GM21825 (cell line): ENCODE data around the gene TNRC6C.

ENCODE experiments used
- ATAC-seq: cut with Tn5 transposase; IDR thresholded peaks from one replicate; pipeline ENCODE4 v1.9.1; 2021; ENCODE audit warnings: mild to moderate bottlenecking, moderate library complexity; ENCODE audit not compliant: unreplicated experiment

Gene TNRC6C, protein sequence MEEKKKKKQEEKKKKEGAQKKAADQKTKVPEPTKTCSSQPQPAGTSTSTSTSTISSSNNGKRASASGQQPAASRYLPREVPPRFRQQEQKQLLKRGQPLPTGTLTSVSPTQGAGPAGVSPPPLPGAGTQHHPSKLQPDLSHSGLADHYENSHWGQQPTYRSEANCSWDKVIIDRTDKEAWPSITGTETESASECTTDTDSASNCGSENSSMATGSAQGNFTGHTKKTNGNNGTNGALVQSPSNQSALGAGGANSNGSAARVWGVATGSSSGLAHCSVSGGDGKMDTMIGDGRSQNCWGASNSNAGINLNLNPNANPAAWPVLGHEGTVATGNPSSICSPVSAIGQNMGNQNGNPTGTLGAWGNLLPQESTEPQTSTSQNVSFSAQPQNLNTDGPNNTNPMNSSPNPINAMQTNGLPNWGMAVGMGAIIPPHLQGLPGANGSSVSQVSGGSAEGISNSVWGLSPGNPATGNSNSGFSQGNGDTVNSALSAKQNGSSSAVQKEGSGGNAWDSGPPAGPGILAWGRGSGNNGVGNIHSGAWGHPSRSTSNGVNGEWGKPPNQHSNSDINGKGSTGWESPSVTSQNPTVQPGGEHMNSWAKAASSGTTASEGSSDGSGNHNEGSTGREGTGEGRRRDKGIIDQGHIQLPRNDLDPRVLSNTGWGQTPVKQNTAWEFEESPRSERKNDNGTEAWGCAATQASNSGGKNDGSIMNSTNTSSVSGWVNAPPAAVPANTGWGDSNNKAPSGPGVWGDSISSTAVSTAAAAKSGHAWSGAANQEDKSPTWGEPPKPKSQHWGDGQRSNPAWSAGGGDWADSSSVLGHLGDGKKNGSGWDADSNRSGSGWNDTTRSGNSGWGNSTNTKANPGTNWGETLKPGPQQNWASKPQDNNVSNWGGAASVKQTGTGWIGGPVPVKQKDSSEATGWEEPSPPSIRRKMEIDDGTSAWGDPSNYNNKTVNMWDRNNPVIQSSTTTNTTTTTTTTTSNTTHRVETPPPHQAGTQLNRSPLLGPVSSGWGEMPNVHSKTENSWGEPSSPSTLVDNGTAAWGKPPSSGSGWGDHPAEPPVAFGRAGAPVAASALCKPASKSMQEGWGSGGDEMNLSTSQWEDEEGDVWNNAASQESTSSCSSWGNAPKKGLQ (N-terminal part only)

DNA sequence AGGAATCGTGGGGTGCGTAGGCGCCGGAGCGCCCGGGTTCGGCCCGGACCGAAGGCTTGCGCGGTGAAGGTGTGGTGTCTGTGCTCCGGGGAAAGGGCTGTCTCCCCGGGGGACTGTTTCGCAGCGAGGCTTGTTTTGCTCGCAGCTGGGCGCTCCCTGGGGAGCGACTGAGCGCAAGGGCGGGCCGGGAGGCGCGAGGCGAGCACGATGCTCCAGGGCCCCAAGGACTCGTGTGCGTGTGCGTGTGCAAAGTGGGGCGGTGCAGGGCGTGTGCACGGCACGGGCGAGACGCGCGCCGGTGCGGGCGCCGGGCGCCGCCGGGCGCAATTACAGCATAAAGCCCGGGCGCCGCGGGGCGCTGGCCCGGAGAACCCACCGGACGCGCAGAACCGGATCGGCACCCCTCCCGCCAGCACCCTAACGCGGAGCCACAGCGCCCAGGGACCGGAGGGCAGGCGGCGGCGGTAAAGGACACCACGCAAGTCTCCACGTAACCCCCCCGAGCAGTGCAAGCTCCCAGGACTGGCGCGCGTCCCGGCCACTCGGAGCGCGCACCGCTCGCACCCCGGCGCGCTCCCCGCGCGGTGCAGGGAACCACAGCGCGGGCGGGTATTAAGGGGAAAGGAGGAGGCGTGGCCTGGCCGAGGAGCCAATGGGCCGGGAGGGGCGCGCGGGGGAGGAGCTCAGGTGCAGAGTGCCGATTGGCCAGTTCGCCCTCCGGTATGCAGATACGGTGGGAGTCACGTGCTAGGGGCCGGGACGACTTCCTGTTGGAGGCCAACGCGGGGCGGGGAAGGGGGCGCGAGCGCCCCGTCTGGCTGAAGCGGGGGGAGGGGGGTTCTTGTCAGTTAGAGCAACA, at the start of gene TNRC6C:
Gene TNRC6C (plus strand): TSS at position 847 of the 859 bp plus-strand sequence. CDS start 45,504 bp downstream, outside the sequence.
- peak; percentile 80 for ATAC-seq

DNA sequence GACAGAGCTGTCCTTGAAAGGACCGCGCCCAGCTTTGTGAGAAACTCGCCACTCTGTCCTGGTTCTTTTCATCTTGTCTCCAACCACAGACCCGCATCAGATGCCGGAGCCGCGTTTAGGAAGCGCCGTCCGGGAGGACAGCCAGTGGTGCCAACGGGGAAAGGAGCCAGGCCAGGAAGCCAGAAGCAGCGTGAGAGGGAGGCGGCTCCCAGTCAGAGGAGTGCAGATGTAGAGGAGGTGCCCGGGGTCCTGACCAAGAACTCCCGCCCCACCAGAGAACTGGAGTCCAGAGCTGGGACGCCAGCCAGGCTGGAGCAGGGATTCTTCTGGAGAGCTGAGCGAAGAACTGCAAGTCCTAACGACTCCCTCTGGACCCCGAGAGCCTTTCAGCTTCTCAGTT, 49.3 kb upstream of the TNRC6C start:
- ATAC-seq, result no peak

GRCh38 chr17:77909816-77910215, 48.7 kb upstream of the TNRC6C start:
- no peak for ATAC-seq

DNA sequence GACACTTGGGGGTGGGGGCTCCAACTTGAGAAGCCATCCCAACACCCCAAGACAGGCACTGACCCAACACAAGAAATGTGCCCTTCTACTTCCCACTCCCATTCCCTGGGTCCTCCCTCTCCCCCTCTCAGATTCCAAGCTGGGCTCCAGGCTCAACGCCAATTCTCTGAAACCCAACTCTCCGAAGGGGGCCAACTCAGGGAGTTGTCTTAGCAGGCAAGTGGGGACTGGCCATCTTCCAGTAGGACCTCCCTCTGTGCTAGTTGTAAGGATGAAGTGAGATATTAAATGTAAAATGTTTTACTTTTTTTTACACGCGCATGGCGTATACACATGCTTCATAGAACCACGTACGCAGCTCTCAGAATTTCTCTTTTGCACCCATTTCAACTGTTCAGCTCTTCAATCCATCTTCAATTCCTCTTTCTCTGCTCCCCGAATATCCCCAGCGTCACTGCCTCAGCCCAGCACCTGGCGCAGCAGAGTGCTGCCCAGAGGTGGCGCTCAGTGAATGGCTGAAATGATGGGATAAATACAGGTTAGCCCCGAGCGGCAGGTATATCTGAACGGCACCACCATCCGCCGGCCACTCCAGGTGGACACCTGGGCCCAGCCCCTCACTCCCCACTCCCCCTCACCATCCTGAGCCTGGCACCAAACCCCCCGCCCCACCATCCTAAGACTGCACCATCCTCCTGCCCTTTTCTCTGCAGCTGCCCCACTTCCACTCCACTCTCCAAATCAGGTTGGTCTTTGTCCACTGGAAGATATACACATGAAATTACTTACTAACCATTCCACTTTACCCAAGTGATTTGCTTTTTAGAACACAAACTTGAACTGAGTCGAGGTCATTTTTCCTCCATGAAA, 43.9 kb upstream of the TNRC6C start:
- ATAC-seq, result no peak

DNA sequence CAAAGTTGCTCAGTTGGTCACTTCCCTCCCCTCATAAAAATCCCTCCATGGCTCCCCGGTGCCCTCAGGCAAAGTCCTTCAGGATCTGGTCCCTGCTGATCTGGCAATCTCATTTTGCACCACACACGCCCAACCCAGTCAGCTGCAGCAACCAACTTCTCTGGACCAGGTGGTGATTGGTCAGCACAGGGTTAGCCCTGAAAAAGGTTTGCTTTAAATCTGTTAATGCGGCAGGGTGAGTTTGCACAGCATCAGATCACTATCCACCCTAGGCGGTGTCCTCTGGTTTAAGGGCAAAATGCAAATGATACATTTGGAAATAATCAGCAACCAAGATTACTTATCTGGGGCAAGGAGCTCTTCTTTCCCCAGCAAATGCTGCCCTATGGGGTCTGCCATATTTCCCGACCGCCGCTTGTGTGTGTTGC, 42.9 kb upstream of the TNRC6C start:
- no peak for ATAC-seq

DNA sequence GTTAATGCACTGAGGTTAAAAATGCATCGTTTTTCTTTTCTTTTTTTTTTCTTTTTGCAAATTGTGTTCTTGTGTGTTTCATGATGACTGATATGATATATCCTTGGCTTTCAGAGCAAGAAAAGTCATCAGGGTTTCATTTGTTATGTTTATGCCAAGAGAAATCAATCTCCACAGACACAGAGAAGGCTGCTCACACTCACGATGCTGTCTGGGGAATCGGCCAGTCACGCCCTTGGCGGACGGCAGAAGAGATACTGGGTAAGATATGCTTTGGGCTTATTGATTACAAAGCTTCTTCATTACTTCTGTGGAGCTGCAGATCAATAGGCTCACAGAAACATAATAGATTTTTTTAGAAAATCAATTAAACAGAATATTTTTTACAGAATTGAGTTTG, 42.2 kb upstream of the TNRC6C start:
- no peak for ATAC-seq

DNA sequence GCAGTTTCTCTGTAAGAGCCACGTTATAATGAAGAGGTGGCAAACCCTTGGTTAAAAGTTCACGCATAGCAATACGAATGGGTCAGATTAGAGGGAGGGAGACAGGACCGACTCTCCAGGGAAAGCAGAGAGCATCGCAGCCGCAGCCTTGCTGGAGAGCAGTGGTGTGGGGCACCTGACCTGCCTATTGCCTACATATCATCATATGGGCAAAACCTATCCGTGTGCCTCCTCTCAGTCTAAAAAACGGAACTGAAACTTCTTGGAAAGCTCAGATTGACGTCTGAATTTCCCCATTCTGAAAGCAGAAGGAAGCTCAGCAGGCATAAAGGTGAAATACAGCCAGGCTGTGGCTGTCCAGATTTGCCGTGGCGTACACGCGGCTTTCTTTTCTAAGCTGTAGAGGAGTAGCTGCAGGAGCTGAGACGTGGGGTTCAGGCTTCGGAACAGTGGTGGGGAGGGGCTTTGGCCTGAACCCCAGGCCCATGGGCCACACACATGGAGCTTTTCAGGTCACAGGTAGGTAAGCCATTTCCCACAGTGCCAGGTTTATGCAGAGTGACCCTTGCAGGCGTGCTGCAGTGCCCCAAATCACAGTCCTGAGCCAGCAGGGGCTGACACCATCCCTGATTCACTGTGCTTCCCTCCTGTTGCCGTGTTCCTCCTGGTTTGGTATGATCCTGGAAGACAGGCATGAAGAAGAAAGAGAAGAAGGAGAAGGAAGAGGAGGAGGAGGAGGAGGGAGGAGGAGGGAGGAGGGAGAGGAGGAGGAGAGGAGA, 41.6 kb upstream of the TNRC6C start:
- ATAC-seq, result no peak

GRCh38 chr17:77919276-77919675, 39.2 kb upstream of the TNRC6C start:
- ATAC-seq, result no peak

GRCh38 chr17:77923135-77923534, 35.4 kb upstream of the TNRC6C start:
- ATAC-seq, result no peak

DNA sequence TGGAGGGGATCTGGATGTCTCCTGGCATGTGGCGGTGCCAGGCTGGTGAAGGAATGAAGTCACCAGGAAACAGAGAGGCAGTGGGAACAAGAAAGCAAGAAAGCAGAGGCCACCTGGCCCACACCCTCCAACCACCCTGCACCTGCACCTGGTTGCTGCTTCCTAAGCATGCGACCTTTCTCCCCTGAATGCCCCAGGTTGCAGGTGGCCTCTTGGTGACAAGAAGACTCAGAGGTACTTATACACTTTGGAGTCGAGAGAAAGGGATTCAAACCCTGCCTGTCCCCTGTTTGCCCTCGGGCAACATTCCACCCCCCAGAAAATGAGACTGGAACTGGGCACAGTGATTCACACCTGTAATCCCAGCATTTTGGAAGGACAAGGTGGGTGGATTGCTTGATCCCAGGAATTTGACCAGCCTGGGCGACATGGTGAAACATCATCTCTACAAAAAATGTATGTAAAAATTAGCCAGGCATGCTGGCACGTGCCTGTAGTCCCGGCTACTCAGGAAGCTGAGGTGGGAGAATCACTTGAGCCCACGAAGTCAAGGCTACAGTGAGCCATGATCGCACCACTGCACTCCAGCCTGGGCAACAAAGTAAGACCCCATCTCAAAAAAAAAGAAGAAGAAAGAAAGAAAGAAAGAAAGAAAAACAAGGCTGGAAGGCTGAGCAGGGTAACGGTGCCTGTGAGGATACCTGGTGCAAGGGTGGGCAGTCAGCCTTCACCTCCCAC, 34.6 kb upstream of the TNRC6C start:
- no peak for ATAC-seq

- no peak for ATAC-seq
These were observed 33.7 kb upstream of the TNRC6C start for GRCh38 chr17:77924757-77925336.

DNA sequence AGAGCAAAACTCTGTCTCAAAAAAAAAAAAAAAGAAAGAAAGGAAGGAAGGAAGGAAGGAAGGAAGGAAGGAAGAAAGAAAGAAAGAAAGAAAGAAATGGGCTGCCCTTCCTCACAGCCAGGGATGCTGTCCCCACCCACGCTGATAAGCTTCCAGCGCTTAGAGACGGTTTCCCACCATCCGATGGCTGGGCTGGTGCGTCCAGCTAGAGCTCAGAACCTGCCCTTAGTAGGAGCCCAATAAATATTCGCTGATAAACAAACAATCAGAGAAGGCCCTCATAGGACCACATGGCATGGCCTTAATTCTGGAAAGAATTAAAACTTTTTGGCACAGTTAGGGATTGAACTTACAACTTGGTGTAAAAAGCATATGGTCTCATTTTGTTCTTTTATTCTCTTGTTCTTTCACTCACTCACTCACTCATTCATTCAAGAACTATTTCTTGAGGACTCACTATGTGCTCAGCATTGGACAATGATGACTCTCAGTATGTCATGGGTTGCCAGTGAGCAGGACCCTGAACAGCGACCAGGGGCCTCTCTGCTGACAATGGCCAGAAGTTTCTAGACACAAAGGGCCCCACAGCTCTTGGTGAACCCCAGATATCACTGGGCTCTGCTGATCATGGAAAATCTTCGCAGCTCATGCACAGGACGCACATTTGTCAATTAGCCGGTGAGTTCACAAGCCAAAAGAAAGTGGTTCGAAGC, 32.5 kb upstream of the TNRC6C start:
- ATAC-seq, result no peak

GRCh38 chr17:77926981-77927380, 31.5 kb upstream of the TNRC6C start:
- no peak for ATAC-seq

DNA sequence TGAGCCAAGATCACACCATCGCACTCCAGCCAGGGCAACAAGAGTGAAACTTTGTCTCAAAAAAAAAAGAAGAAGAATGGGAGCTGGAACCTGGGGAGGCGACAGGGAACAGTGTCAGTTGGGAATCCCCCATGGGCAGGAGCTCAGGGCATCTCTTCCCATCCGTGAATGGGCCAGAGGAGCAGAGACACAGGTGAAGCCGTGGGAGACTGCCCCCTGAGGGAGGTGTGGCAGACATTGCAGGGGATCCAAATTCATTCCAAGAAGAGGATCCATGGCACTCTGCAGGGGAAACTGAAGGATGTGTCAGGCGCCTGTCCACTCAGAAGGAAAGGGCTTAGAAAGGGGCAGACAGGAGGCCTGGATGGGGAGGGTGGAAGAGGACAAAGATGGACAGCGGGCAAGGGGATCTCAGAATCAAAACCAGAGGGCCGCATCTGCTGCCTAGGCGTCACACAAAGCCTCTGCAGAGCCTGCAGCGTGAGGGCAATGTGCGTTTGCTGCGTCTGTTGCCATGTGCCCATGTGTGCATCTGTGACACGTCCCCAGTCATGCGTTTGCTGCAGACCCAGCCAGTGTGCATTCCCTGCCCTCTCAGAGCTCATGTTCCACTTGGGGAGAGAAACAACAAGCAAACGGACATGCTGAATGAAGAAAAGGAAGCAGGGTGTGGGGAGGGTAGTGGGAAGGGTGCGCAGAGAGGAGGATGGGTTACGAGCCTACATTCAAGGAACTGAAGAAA, 30.6 kb upstream of the TNRC6C start:
- no peak for ATAC-seq

DNA sequence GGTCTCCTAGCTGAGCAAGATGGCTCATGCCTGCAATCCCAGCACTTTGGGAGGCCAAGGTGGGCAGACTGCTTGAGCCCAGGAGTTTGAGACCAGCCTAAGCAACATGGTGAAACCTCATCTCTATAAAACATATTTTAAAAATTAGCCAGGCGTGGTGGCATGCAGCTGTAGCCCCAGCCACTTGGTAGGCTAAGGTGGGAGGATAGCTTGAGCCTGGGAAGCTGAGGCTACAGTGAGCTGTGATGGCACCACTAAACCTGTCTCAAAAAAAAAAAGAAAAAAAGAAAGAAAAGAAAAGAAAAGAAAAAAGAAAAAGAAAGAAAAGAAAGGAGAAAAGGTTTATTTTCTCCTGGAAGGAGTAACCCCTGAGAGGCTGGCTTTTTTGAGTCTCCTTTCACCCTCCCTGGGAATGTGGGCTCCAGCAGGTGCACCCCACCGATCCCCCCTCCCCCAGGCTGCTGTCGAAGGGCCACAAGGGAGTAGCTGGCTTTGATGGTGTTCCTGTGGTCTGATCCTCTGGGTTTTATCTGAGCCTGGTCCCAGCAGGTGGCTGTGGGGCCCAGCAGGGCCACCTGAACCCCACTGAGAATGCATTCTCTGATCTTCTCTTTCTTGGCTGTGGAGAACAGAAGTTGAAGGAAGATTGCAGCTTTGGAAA, 29.9 kb upstream of the TNRC6C start:
- ATAC-seq, result no peak

DNA sequence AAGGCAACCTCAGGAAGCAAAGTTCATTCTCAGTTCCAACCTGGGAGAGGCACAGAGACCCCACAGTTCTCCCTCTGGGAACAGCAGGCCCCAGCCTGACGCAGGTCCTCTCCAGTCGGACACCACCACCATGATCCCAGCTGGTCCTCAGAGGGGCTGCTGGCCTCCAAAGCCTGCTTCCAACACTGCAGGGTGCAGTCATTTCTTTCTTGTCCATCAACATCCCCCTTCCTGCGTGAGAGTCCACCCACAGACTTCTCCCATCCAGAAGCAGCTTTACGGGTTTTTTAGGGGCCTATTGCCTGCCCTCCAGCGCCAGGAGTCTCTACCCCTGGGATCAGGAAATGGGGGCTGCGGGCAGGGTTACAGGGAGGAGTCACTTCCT, 29.3 kb upstream of the TNRC6C start:
- ATAC-seq, result no peak
